Brain pericyte (primary cell): ENCODE data around the gene MSANTD2.

Experiments
- DNase-seq: peaks from one replicate; pipeline ENCODE4 v3.0.0-alpha.2; 2012; ENCODE audit warnings: low read depth, low spot score

Gene MSANTD2

DNA sequence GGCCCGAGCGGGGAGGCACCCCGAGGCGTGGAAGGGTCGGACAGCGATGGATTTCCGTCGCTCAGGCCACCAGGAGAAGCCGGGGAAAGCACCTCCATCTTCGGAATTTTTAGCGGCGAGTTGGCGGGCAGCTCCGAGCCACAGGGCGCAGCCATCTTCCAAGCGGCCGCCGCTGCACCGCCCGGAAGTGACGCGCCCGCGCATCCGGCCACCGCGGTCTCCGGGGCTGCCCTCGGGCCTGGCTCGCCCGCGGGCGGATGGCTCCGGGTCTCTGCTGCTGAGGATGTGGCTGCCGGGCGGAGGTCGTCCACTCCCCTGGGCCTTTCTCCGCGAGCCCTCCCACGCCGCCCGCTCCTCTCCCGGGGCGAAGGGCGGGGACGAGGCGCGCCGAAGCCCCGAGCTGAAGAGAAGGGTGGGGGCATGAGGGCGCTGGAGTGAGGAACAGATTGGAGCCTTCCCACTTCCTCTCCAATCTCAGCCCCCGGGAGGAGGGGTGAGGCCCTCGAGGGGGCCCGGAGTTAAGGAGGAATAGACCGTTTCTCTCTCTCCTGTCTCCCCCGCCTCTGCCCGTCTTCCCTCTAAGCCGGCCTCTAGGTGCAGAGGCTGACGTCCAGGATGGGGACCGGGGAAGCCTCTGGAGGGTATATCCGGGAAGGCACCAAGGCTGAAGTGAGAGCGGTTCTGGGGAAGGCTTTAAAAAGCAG, at the start of gene MSANTD2:
TSS of gene MSANTD2 (minus strand) at position 181 of the 704 bp plus-strand sequence. CDS start at position 155, 26 bp downstream.
- peak; percentile 56 for DNase-seq

DNA sequence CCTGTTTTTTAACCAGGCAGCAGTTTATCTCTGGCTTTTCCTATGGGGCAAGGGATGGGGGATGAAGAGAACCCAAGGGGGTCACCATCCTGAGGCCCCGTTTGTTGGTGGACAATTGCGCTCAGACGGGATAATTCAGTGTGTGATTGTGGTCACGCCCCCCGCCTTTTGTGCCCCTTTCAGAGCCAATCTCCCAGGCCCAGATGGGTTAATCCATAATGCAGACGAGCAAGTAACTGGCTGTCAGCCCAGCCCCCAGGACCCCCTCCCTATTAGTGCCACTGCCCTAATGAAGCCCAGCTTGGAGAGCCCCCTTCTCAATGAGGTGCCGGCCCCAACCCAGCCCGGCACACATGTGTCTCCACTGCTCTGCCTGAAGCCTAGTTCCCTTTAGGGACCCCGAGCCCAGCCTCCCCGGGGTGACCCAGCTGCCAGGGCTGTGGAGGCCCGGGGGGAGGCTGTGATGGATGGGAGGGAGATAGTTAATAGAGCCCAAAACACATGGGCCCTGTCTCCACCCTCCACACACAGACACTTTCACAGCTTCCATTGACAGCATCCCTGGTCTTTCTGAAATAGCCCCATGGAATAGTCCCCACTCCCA, 46.0 kb upstream of the MSANTD2 start:
- no peak for DNase-seq

DNA sequence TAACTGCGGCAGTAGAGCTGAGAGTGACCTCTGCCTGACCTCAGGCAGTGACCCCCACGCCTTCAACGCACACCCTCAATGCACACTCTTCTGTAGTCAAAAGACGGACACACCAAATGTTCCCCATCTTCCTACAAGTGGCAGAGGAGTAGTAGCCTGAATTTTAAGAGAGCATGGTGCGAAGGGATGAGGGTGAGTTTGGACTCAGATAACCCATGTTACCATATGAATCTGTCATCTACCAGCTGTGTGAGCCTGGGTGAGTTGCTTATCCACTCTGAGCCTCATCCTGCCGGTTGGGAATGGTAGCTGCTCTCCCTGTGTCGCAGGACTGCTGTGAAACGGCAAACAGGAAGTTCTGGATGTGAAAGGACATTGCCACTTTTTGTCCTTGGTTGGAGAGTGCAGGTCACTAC, 44.5 kb upstream of the MSANTD2 start:
- no peak for DNase-seq

- DNase-seq = no peak
These were observed 43.4 kb upstream of the MSANTD2 start for GRCh38 chr11:124843616-124843910.

DNA sequence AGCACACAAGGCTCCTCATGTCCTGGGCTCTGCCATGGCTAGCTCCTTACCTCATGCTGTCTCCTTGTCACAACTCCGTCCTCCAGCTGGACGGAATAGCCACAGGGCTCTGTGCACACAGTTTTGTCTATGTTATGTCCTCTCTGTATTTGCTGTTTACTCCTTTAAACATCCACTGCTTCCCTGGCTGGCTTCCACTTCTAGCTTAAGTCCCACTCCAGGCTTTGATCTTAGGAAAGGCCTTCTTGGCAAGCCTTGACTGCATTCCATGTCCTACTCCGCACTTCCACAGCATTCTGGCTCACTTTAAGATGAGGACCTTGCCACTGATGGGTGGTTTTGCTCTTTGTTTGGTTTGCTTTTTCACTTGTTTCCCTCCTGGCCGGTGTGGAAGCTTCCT, 42.1 kb upstream of the MSANTD2 start:
- no peak for DNase-seq

DNA sequence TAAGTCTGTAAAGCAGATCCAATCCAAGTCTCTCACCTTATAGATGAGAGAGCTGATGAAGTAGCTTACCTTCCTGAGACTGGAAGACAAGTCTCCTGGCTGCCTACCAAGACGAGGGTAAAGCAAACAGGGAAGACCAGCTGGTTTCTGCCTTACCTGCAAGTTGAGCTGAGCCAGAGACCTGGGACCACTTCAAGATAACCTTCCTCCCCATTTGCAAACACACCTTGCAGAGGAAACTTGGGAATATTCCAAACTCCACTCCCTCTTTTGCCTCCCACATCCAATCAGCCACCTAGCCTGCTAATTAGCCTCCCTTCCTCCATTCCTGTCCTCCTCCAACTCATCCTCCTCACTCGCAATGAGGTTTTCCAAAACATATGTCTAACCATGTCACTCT, 41.6 kb upstream of the MSANTD2 start:
- DNase-seq = no peak

GRCh38 chr11:124841201-124841600, 41.0 kb upstream of the MSANTD2 start:
- DNase-seq = no peak

DNA sequence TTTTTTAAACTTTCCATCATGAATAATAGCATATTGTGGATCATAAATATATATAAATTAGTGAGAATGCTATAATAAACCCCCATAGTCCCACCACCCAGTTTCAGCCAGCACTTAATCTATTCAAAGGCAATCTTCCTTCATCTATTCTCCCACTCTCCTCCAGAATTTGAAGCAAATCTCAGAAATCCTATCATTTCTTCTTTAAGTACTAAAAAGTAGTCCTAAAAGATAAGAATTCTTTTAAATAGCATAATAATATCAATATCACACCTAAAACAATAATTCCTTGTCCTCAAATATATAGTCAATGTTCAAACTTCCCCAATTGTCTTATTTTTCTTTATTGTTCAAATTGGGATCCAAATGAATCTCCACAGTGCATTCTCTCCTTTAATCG, 40.5 kb upstream of the MSANTD2 start:
- no peak for DNase-seq

DNA sequence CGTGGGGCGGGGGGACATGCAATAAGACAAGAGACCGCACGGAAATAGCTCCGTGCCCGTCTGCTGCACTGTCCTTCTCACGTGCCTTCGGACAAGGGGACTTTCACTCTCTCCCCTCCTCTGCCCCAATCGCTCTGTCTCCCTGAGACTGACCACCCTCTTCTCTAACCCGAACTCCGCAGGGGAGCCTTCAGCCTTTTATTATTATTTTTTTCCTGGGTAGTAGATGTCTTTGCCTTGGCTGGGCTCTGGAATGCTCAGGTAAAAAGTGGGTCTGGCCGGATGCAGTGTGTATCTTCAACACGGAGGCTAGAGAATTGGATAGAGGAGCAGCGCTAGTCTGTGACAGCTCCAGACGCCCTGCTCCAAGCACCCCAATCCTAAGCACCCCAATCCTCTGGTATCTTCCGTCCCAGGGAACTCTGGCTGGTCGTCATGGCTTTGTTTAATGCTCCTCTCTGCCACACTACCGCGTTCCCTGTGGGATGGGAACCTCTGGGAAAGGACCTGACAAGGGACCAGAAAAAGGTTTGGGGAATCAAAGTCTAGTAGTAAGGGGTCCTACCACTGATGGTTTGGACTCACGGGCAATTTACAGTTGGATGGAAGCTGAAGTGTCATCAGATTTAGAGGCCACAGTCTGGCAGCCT, 39.9 kb upstream of the MSANTD2 start:
- no peak for DNase-seq

DNA sequence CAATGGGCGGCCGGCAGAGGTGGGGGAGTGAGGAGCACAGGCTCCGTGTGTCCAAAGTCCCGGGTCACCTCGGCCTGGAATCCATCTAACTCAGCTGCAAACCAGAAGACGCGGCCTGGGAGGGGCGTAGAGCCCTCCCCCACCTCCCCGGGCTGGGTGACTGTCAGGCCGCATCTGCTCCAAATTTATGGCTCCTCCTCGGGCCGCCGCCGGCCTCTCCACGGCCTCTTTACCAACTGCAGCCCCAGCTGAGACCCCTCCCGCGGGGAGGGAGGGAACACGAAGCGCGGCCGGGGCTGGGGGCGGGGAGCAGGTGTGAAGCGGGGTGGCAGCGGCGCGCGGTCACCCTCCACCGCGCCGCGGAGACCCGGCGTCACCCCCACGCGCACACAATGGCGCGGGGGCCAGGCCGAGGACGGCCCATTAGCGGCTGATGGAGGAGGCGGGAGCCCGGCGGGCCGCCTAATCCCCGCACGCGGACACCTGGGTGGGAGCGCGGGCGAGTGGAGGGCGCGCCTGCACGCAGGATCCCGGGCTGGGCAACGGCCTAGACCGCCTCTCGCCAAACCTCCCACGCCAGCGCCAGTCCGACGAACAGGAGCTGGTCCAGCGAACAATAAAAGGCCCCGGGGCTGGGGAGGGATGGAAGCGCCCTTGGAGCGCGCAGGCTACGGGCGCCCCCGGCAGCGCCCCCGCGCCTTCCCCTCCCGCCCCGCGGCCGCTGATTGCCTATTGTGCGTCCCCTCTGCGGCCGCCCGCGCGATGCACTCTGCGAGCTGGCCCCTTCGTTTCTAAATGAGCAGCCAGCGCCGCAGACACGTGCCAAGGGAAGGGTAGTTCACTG, 39.1 kb upstream of the MSANTD2 start:
- no peak for DNase-seq

DNA sequence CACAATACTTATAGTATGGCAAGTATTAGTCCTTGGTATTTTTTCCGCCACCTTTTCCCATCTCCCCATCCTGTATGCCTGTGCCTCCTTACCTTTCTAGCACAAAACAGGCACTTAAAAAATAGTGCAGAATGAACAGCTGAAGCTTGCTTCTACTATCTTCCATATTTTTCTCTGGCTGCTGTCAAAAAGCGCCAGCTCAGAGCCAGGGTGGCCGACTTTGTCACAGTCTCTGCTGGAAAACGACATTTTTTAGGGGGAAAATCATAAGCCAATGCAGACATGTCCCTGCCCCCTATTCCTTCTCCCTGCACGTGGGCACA, 38.6 kb upstream of the MSANTD2 start:
- no peak for DNase-seq

GRCh38 chr11:124837491-124837856, 37.3 kb upstream of the MSANTD2 start:
- peak; percentile 69 for DNase-seq

DNA sequence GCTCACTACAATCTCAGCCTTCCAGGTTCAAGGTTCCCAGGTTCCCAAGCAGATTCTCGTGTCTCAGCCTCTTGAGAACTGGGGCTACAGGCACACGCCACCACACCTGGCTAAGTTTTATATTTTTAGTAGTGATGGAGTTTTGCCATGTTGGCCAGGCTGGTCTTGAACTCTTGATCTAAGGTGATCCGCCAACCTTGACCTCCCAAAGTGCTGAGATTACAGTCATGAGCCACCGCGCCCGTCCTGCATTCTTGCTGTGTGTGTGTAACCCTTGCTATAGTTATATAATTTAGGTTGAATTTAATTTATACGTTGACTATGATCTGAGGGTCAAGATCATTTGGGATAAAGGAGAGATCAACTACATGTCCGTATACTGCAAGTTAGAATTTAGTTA, 35.7 kb upstream of the MSANTD2 start:
- DNase-seq = no peak

GRCh38 chr11:124834526-124835180, 34.4 kb upstream of the MSANTD2 start:
- no peak for DNase-seq

DNA sequence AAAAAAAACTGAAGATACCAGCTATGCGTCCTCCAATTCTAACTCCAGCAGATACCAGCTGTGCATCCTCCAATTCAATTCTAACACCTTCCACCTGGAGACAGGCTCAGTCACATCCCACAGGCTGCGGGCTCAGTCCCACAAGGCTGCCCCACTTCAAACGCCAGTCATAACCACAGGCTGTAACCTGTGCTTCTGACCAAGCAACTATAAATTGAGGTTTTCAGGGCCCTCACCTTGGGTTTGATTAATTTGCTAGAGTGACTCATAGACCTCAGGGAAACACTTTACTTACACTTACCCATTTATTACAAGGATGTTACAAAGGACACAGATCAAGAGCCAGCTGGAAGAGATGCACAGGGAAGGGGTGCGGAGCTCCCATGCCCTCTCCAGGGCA, 32.4 kb upstream of the MSANTD2 start:
- no peak for DNase-seq

- no peak for DNase-seq
These were observed 31.7 kb upstream of the MSANTD2 start for GRCh38 chr11:124831897-124832296.

DNA sequence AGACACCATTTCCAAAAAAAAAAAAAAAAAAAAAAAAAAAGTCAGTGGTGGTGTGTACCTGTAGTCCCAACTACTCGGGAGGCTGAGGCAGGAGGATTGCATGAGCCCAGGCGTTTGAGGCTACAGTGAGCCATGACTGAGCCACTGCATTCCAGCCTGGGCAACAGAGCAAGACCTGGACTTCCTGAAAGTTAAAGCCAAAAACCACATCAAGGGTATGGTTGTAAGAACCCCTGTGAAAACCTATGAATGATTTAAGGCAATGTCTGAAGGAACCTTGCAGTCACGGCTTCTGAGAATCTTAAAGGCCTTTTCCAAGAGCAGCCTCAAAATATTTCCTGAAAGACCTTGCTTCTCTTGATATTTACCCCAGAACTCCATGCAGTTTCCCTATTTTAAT, 30.5 kb upstream of the MSANTD2 start:
- no peak for DNase-seq

DNA sequence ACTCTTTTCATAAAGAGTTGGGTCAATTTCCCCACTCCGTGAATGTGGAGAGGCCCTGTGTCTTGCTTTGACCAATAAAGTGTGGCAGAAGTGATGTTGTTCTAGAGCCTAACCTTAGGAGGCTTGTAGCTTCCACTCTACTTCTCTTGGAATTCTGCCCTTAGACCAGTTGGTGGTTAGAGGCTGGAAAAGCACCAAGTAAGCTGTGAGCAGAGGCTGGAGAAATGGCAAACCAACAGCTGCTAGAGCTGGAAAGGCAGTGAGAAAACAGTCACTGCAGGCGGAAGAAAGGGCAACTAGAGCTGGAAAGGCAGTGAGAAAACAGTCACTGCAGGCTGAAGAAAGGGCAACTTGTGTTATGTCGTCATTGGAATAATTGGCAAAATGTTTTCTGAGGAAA, 29.8 kb upstream of the MSANTD2 start:
- DNase-seq = no peak

DNA sequence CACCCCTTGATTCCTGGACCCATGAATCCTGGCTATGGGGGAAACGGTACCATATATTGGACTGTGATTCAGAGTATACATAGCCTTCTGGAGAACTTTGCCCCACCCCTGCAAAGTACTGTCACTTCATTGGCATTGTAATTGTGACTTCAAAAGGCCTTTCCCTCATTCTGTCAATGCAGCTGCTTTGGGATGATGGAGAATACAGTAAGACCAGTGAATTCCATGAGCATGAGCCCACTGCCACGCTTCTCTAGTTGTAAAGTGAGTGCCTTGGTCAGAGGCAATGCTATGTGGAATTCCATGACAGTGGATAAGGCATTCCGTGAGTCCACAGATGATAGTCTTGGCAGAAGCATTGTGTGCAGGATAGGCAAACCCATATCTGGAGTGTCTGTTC, 25.7 kb upstream of the MSANTD2 start:
- no peak for DNase-seq

GRCh38 chr11:124823512-124824376, 23.5 kb upstream of the MSANTD2 start:
- DNase-seq = no peak
